ENCODE results near the gene PIGZ. TPM values are rescaled to one million over a fixed set of nuclear protein-coding genes. Genes with fewer than 3 reads are reported as not detected.

Gene PIGZ
- total and polyA plus RNA-seq, 9 of the 15 experiments (the other 6 are each of a cell fraction or from before 2014, with no cell fraction given): 0.15 to 1.8 (median 0.76) TPM

GRCh38 chr3:196942226-196942914 is 26.3 kb downstream of the PIGZ start, which contains the start of gene NCBP2 (continued):
- TF ChIP-seq ZNF785 (CRISPR knock-in tag; IDR thresholded peaks at IDR 0.05): no peak
- TF ChIP-seq ZNF740 (CRISPR knock-in tag; IDR thresholded peaks at IDR 0.05): peak; percentile 61; the same call in 1 of the 2 replicates
- TF ChIP-seq ZNF740 (tag; IDR thresholded peaks at IDR 0.05): no peak
- peak; percentile 63 for TF ChIP-seq RBM25 (IDR thresholded peaks at IDR 0.05; ENCODE audit: low read depth, low read length, severe bottlenecking)
- TF ChIP-seq ZNF639 (CRISPR knock-in tag; conservative IDR thresholded peaks at IDR 0.05 in 1 of 2, IDR thresholded peaks at IDR 0.05 in 1 of 2): peak in 1 of 2 experiments; percentile 95; a peak in 2 of 4 replicates
- TF ChIP-seq EGR1 (conservative IDR thresholded peaks at IDR 0.05): peak; percentile 65
- peak; percentile 95 for TF ChIP-seq ATF1 (CRISPR knock-in tag; IDR thresholded peaks at IDR 0.05)
- peak; percentile 99 for TF ChIP-seq ATF1 (tag; IDR thresholded peaks at IDR 0.05)
- TF ChIP-seq POLR3A (IDR thresholded peaks at IDR 0.05; ENCODE audit: borderline replicate concordance, extremely low read depth, insufficient read depth, insufficient read length): no peak
- no peak for TF ChIP-seq SNRNP70 (optimal IDR thresholded peaks at IDR 0.05; ENCODE audit: low read depth, low read length)
- peak; percentile 95 for TF ChIP-seq FIP1L1 (IDR thresholded peaks at IDR 0.05; ENCODE audit: low read depth, low read length, poor library complexity, severe bottlenecking)
- TF ChIP-seq NFRKB (IDR thresholded peaks at IDR 0.05; ENCODE audit: low read depth): peak; percentile 63; the same call in 1 of the 2 replicates
- TF ChIP-seq SRSF9 (IDR thresholded peaks at IDR 0.05; ENCODE audit: borderline replicate concordance, low read depth, low read length): no peak
- TF ChIP-seq GABPA (tag; conservative IDR thresholded peaks at IDR 0.05; ENCODE audit: low read depth): peak; percentile 97
- TF ChIP-seq GABPB2 (CRISPR knock-in tag; conservative IDR thresholded peaks at IDR 0.05): no peak
- peak; percentile 92 for TF ChIP-seq TAF1 (IDR thresholded peaks at IDR 0.05; ENCODE audit: control insufficient read depth, extremely low read depth, insufficient read depth, low read length, severe bottlenecking)
- TF ChIP-seq NFYB (IDR thresholded peaks at IDR 0.05; ENCODE audit: extremely low read depth, insufficient read length): peak; percentile 74
- TF ChIP-seq ARID1B (IDR thresholded peaks at IDR 0.05): peak; percentile 57
- TF ChIP-seq ZNF79 (CRISPR knock-in tag; IDR thresholded peaks at IDR 0.05; ENCODE audit: low read depth): no peak
- TF ChIP-seq ATF2 (CRISPR knock-in tag; IDR thresholded peaks at IDR 0.05): no peak
- TF ChIP-seq ZC3H11A (IDR thresholded peaks at IDR 0.05; ENCODE audit: low read depth, low read length): no peak
- peak; percentile 52; the same call in 1 of the 2 replicates for TF ChIP-seq TAF7 (tag; IDR thresholded peaks at IDR 0.05)
- TF ChIP-seq BCOR (IDR thresholded peaks at IDR 0.05): peak; percentile 43; the same call in 1 of the 2 replicates
- TF ChIP-seq ZNF282 (CRISPR knock-in tag; IDR thresholded peaks at IDR 0.05): 0 out of 2 replicates have a peak, but pooled peaks have one; percentile 73
- no peak for TF ChIP-seq ZNF444 (CRISPR knock-in tag; IDR thresholded peaks at IDR 0.05)
- TF ChIP-seq YBX1 (IDR thresholded peaks at IDR 0.05): no peak
